T47D (cell line): ENCODE data around the gene ARHGAP9.
A peak's percentile ranks its signal among the peaks of the same experiment; 100 is the strongest.
"Not testable (repeated sequence)": the region's sequence is repeated elsewhere in the genome, so short reads cannot be mapped to it uniquely, and the experiment has no call there.

Experiments
- DNase-seq, 2 experiments: peaks; one replicate each; pipeline versions ENCODE4 v3.0.0 to v3.0.0-alpha.2; 2011 to 2012; ENCODE audit warnings: low read depth in 1 of 2, low spot score in 1 of 2
- JUND ChIP-seq: IDR thresholded peaks from 2 replicates; pipeline ENCODE4 v1.6.1; 2012; ENCODE audit warnings: low read depth
- in situ Hi-C: cut with HindIII; loops from 2 replicates; pipeline ENCODE4 v1.10.0; 2016; ENCODE audit warnings: low sequenced_read_pairs, low pct_unique_long_range_greater_than_20kb

The ARHGAP9 gene

DNA sequence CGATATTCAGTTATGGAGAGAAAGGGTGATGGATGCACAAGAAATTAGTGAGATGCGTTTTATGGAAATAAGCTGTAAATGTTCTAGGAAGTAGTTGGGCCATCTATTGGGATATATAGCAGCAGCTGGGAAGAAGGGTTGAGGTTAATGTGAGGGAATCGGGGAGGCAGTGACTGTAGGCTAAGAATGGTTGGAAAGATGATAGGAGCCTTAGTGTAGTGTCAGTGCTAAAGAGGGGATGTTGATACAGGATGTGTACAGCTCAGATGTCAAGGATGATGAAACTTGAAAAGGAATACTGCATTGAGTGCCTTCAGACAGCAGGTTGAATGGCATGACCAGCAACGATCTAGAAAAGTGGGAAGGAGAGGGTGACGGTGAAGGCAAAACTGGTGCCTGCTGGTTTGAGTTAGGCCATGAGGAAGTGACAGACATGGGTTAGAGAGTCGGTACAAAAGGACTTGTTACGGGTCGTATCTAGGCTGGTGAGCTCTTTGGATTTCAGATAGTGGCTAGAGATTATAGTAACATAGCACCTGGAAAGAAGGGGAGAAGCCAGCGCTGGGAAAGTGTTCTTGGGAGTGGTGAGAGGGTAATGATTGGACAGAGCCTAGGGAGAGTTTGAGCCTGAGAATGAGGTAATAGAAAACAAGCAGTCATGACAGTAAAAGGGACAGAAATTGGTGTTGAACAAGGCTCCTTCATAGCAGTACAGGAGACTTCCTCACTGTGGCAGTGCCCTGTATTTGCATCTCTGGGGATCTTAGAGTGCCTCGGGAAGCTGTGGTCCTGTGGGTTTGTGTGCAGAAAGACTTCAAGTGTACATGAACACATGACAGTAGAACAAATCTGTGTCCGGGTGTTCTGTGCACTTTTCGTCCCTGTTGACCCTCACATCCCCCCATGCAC, 17.8 kb upstream of the ARHGAP9 start:
- in situ Hi-C loops = no loop called here
- no peak for DNase-seq
- TF ChIP-seq JUND = no peak

DNA sequence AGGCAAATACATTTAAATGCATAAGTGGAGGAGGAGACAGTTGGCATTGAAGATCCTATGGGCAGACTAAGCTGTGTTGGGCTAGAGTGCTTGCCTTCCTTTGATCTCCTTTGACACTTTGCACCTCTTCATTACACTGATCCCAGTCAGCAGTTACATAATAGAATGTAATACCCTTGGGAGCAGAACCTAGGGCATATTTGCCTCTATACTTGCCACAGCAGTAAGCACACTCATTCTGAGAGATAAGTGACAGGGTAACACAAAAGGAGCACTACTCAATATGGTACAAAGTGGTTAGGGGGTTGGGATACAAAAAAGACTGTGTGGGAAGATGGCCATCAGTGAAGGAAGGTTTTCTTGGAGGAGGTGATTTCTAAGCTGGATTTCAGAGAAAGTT, 17.2 kb upstream of the ARHGAP9 start:
- DNase-seq = no peak
- TF ChIP-seq JUND = no peak
- in situ Hi-C loops = no loop called here

DNA sequence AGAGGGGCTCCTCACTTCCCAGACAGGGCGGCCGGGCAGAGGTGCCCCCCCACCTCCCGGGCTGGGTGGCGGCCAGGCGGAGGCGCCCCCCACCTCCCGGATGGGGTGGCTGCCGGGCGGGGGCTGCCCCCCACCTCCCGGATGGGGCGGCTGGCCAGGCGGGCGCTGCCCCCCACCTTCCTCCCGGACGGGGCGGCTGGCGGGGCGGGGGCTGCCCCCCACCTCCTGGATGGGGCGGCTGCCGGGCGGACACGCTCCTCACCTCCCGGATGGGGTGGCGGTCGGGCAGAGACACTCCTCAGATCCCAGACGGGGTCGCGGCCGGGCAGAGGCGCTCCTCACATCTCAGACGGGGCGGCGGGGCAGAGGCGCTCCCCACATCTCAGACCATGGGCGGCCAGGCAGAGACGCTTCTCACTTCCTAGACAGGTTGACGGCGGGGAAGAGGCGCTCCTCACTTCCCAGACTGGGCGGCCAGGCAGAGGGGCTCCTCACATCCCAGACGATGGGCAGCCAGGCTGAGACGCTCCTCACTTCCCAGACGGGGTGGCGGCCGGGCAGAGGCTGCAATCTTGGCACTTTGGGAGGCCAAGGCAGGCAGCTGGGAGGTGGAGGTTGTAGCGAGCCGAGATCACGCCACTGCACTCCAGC, 15.5 kb upstream of the ARHGAP9 start:
- DNase-seq, in situ Hi-C loops: not testable (repeated sequence)

DNA sequence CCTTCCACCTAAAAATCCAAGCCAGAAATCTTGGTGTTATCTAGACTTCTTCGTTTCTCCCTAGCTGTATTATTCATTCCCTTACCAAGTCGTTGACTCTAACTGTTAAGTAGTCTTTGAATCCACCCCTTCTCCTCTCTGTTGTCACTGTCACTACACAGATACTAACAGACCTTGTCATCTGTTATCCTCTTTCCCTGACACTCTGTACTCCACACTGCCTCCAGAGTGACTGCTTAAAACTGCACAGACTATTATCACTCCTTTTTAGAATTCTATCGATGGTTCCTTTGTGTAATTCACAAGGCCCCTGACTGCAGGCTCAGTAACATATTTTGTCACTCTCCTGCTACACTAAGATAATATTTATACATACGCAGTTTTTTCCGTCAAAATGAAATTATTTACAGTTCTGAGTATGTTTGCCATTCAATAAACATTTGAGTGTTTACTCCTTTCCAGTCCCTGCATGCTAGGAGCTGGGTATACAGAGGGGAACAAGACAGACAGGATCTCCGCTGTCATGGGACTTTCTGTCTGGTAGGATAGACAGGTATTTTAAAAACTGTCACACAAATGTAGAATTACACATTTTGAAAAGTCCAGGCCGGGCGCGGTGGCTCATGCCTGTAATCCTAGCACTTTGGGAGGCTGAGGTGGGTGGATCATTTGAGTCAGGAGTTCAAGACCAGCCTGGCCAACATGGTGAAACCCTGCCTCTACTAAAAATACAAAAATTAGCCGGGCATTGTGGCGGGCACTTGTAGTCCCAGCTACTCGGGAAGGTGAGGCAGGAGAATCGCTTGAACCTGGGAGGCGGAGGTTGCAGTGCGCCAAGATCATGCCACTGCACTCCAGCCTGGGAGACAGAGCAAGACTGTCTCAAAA, 12.0 kb upstream of the ARHGAP9 start:
- TF ChIP-seq JUND = no peak
- peak in 1 of 2 experiments; percentile 38 for DNase-seq
- in situ Hi-C loops = no loop called here

DNA sequence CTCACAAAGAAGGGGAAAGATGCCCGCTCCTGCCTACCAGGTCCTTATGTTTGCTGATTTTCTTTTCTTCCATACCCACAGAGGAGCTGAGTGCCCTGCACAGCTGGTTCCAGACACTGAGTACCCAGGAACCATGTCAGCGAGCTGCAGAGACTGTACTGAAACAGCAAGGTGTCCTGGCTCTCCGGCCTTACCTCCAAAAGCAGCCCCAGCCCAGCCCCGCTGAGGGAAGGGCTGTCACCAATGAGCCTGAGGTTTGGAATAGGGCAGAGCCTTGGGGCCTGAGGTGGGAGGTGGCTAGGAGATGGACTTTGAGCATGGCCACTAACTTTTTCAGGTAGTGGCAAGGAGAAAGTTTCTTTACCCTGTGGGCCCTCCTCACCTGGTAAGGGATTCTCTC, 10.5 kb upstream of the ARHGAP9 start:
- DNase-seq = no peak
- TF ChIP-seq JUND = no peak
- in situ Hi-C loops = no loop called here

DNA sequence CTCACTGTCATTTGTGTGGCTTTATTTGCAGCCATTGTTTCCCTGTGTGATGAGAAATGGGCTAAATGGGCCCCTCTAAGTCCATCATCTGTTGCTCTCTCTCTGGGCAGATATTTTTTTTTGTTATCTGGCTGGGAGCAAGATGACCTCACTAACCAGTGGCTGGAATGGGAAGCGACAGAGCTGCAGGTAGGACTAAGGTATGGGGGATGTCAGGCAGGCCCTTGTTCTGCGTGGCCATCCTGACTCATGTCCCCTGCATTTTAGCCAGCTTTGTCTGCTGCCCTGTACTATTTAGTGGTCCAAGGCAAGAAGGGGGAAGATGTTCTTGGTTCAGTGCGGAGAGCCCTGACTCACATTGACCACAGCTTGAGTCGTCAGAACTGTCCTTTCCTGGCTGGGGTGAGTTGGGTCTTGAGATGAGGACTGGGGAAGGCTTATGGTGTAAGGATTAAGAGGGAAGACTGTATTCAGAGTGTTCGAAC, 9.5 kb upstream of the ARHGAP9 start:
- DNase-seq = no peak
- in situ Hi-C loops = no loop called here
- no peak for TF ChIP-seq JUND

DNA sequence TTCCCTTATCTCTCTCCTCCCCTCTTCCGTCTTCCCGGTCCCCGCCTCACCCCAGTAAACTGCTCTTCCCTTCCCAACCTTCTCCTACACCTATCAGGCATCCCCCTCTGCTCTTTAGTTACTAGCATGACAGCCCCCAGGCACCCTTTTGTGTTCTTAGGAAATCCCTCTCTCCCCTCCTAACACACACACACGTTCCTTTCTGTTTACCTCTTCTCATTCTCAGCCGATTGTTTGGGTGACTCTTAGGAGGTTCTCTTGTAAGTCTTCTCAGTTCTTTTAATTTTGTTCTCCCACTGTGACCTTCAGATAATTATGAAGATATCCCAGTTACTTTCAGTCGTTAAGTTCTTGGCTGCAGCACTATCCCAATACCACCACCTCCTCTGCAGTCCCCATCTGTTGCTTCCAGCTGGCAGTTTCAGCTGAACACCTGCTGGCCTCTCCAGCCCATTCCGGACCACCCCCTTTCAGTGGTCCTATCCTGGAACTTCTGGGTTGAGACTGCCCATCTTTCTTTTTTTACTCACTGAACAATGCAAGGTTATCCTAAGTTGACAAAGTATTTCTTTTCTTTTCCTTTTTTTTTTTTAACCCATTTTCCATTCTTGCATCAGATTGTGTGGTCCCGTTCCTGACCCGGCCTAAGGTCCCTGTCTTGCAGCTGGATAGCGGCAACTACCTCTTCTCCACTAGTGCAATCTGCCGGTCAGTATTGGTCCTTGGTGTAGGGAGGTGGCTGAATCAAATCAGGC, 8.9 kb upstream of the ARHGAP9 start:
- in situ Hi-C loops = no loop called here
- TF ChIP-seq JUND = no peak
- no peak for DNase-seq

DNA sequence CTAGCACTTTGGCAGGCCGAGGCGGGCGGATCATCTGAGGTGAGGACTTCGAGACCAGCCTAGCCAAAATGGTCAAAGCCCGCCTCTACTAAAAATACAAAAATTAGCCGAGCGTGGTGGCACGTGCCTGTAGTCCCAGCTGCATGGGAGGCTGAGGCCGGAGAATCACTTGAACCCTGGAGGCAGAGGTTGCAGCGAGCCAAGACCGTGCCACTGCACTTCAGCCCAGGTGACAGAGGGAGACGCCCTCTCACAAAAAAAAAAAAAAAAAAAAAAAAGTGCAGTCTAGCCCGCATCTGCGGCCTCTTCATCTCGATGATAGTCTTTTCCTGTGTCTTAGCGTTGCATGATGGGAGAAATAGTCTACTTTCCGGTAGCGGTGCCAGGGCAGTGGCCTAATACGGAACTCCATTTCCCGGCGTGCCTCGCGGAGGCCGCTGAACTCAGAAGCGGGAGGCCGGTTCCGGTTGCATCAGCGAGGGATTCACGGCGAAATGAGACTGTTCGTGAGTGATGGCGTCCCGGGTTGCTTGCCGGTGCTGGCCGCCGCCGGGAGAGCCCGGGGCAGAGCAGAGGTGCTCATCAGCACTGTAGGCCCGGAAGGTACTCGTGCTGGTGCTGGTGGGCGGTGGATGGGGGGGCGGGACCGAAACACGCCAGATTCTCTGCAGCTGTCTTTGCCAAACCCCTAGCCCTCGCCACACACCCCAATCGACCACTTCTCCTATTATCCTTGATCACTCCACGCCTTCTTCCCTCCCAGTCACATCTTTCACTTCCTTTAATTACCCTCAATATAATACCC, 8.1 kb upstream of the ARHGAP9 start, which contains the start of gene MARS1:
TSS of gene MARS1 (plus strand) at position 472 of the 805 bp plus-strand sequence. CDS start at position 495, 23 bp downstream.
- TF ChIP-seq JUND = no peak
- peak; percentile 95 to 99 for DNase-seq
- in situ Hi-C loops = no loop called here

DNA sequence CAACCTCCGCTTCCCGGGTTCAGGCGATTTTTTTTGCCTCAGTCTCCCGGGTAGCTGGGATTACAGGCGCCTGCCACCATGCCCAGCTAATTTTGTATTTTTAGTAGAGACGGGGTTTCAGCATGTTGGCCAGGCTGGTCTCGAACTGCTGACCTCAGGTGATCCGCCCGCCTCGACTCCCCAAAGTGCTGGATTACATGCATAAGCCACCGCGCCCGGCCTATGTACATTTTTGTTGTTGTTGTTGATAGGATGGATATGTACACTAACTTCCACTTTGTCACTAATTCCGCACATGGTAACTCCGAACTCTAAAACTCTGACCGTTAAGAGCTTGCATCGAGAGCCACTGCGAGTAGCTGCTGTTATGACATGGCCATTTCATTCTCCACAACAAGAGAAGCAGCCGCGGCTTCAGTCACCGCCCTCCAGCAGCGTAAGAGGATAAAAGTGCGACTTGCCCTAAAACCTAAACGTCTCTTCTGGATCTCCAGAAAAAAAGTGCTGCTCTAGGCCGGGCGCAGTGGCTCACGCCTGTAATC, 7.5 kb upstream of the ARHGAP9 start:
- no peak for DNase-seq
- in situ Hi-C loops = no loop called here
- no peak for TF ChIP-seq JUND

DNA sequence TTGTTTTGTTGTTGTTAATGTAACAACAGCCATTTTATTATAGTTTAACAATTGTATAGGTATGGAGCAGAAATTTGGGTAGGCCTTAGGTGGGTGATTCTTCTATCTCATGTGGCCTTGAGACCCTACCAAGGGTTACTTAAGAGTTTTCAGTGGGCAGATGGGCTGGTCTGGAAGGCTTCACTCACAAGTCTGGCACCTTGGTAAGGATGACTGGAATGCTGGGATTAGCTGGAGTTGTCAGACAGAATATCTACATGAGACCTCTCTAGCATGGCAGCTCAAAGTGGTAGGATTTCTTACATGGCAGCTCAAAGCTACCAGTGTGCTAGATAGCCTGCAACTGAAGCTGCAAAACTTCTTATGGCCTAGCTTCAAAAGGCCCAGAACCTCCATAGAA, 6.0 kb upstream of the ARHGAP9 start:
- DNase-seq = no peak
- no peak for TF ChIP-seq JUND
- in situ Hi-C loops = no loop called here

DNA sequence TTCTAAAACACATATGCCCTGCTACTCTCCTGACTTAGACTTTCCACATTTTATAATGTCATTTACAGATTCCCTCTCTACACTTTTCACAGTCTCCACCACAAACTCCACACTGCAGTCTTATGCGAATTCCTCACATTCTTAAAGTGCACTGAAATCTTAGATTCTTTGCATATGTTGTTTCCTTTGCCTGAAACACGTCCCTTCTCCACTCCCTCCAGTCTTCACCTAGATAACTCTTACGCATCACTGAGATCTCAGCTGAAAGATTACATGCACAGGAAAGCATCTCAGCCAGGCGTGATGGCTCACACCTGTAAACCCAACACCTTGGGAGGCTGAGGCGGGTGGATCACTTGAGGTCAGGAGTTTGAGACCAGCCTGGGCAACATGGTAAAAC, 3.8 kb upstream of the ARHGAP9 start:
- no peak for DNase-seq
- TF ChIP-seq JUND = no peak
- in situ Hi-C loops = no loop called here
